Thyroid gland (tissue), 4 donors: ENCODE results near the gene PKD1. TPM values are rescaled to one million over a fixed set of nuclear protein-coding genes. Genes with fewer than 3 reads are reported as not detected.
"Not testable (repeated sequence)": the region's sequence is repeated elsewhere in the genome, so short reads cannot be mapped to it uniquely, and the experiment has no call there.

ENCODE experiments used
- DNase-seq, 2 donors: peaks; one replicate each; pipeline ENCODE4 v3.0.0-alpha.2; 2019
- H3K27ac ChIP-seq, 3 donors: fragments of 200-600 bp; sonication (generic); 1 replicate in 2 of 3; 2 replicates in 1 of 3; pipeline ENCODE4 v1.5.1; 2016 to 2019; ENCODE audit warnings: mild to moderate bottlenecking in 1 of 3, moderate library complexity in 1 of 3
- H3K27me3 ChIP-seq: fragments of 200-600 bp; sonication (generic); one replicate; pipeline ENCODE4 v1.5.1; 2019
- H3K36me3 ChIP-seq, 2 donors: fragments of 200-600 bp; sonication (generic); one replicate each; pipeline ENCODE4 v1.5.1; 2016 to 2019
- H3K4me1 ChIP-seq, 2 donors: fragments of 200-600 bp; sonication (generic); one replicate each; pipeline ENCODE4 v1.5.1; 2017 to 2019
- H3K4me3 ChIP-seq, 3 donors: fragments of 200-600 bp; sonication (generic); replicated peaks in 1 of 3; 1 replicate in 2 of 3; 2 replicates in 1 of 3; pipeline ENCODE4 v1.5.1; 2016; ENCODE audit warnings: mild to moderate bottlenecking in 1 of 3
- H3K9me3 ChIP-seq: fragments of 200-600 bp; sonication (generic); one replicate; pipeline ENCODE4 v1.5.1; 2017
- POLR2A ChIP-seq, 2 donors: fragments of 450-650 bp; IDR thresholded peaks; one replicate each; pipeline ENCODE4 v1.6.1; 2017; ENCODE audit warnings: antibody characterized with exemption in 2 of 2, mild to moderate bottlenecking in 2 of 2, moderate library complexity in 1 of 2
- WGBS, 2 donors: methylation state at CpG; one replicate each; pipeline ENCODE4 v1.1.5; 2017; 5-methylcytosine and 5-hydroxymethylcytosine counted together
- intact Hi-C: fragments of 100-400 bp; cut with DNase I; formaldehyde crosslinking; loops from one replicate; pipeline ENCODE4 v1.15.1; 2023
- total RNA-seq, 4 donors: library from RNA; depleted of rRNA; stranded (reverse); fragments of >200 nt; gene quantifications; one replicate each; pipeline ENCODE4 v1.2.3, GENCODE V29; 2016
- TF ChIP-seq, protein P1 (sequence below), 6 experiments: fragments of 200-600 bp in 3 of 6; fragments of 450-650 bp in 3 of 6; sonication (generic) in 3 of 6; IDR thresholded peaks; one replicate each; pipeline ENCODE4 v1.5.1; 2016 to 2019; ENCODE audit warnings: antibody characterized with exemption in 6 of 6, mild to moderate bottlenecking in 2 of 6, inconsistent platforms in 1 of 6, moderate library complexity in 1 of 6

PKD1 gene
- total RNA-seq, 4 donors from 2014 or later = 66.9 to 153 (median 87.7) TPM

DNA sequence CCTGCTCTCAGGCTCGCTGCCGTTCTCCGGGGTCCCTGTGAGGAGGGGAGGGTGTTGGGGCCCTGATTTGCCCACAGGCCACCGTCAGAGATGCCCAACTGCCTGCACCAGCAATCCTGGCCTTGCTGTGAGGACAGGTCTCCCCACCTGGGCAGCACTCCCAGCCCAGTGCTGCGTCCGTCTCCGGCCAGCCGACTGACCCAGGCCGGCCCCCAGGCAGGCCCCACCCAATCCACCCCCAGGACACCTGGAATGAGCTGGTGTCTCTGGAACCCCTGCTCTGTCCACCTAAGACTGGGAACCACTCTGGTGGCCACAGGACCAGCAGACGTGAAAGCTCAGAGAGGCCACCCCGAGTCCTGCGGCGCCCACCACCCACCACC, 20.1 kb downstream of the PKD1 start:
- intact Hi-C loops = no loop called here
- Histone ChIP-seq H3K27ac (no peak overlapping the region), H3K4me1 (no peaks in the 10 kb centered on the region), H3K4me3 (no peak overlapping the region), H3K36me3 (peaks cover 11 to 17% of the 10 kb centered on the region in 2 donors), H3K9me3 (no peaks in the 10 kb centered on the region), H3K27me3 (no peaks in the 10 kb centered on the region)
- no CpG with 5 or more reads among the region's 13 CpGs for WGBS, 2 donors
- TF ChIP-seq POLR2A (IDR thresholded peaks at IDR 0.05) = no peak
- TF ChIP-seq, protein P1, sequence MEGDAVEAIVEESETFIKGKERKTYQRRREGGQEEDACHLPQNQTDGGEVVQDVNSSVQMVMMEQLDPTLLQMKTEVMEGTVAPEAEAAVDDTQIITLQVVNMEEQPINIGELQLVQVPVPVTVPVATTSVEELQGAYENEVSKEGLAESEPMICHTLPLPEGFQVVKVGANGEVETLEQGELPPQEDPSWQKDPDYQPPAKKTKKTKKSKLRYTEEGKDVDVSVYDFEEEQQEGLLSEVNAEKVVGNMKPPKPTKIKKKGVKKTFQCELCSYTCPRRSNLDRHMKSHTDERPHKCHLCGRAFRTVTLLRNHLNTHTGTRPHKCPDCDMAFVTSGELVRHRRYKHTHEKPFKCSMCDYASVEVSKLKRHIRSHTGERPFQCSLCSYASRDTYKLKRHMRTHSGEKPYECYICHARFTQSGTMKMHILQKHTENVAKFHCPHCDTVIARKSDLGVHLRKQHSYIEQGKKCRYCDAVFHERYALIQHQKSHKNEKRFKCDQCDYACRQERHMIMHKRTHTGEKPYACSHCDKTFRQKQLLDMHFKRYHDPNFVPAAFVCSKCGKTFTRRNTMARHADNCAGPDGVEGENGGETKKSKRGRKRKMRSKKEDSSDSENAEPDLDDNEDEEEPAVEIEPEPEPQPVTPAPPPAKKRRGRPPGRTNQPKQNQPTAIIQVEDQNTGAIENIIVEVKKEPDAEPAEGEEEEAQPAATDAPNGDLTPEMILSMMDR (IDR thresholded peaks at IDR 0.05) = no peak
- DNase-seq = no peak

DNA sequence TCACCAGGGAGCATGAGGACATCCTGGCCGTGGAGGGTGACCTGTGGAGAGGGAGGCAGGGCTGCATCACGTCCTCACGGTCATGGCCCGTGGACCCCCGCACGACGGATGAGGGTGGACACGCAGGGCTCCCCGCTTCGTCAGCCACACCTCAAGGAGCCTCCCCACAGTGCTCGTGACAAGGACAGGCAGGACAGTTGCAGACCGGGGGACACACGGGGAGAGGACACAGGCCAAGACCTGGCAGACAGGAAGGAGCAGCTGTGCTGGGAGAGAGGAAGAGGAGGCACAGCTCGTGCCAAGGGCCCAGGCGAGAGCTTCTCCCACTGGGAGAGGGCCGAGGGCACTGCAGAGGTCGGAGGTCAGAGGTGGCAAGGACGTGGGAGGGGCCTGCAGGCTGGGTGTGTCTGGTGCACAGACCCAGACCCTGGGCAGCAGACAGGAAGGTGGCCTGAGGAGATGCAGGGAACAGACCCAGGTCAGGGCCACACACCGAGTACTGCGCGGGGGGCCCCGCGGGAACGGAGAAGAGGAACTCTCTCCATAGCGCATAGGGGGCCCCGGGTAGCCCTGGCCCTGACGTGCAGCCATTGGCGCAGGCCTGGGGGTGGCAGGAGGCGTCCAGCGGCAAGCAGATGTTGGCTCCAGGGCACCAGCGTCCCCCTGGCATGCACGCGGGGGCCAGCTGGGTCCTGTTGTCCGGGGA, 20.7 kb downstream of the PKD1 start:
- intact Hi-C loops, H3K27me3 ChIP-seq, H3K9me3 ChIP-seq, H3K27ac ChIP-seq, DNase-seq, H3K4me3 ChIP-seq, H3K4me1 ChIP-seq: not testable (repeated sequence)
- WGBS, 2 donors = 89 to 91% methylated on average over 16 to 21 of the region's 34 CpGs
- peaks cover 16 to 18% of the 10 kb centered on the region in 2 donors for H3K36me3 ChIP-seq

DNA sequence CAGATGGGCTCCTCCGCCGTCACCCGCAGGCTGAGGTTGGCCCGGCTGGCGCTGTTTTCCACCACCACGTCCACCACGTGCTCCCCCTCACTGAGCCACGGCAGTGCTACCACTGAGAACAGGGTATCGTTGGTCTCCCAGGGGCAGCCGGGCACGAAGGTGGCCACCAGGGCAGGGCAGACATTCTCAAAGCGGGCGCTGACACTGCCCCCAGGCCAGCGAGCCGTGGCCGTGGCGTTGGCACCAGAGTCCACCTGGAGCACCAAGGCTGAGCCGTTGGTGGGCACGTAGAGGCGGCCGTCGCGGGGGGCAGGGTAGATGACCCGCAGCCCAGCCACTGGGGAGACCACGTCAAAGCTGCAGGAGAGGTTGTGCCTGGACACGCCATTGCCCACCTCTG, 21.5 kb downstream of the PKD1 start:
- DNase-seq, H3K27ac ChIP-seq, H3K4me3 ChIP-seq, H3K9me3 ChIP-seq, H3K27me3 ChIP-seq, intact Hi-C loops, H3K4me1 ChIP-seq: not testable (repeated sequence)
- 93 to 96% methylated on average over 21 to 22 of the region's 26 CpGs for WGBS, 2 donors
- H3K36me3 ChIP-seq = peaks cover 17 to 23% of the 10 kb centered on the region in 2 donors

DNA sequence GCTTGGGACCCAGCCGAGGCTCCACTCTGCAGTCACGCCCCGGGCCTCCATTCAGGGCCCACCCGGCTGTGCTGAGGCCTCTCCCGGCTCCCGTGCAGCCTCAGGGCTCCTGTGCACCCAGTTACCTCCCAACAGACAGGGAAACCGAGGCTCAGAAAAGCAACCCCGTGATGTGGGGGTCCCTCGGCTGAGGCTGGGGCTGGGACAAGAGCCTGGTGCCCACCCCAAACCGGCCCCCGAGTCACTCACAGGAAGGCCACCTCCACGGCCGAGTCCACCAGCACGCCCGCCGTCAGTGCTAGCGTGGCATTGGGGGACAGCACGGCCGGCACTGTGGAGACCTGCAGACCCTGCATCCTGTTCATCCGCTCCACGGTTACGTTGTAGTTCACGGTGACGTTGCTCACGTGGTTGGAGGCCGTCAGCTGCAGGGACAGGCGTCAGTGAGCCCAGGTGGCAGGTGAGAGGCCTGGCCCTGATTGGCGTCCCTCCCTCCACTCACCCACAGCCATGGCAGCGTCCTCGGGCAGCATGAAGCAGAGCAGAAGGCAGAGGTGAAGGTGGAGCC, 23.1 kb downstream of the PKD1 start:
- DNase-seq, H3K4me3 ChIP-seq, intact Hi-C loops, H3K4me1 ChIP-seq, H3K27me3 ChIP-seq, H3K9me3 ChIP-seq, H3K27ac ChIP-seq: not testable (repeated sequence)
- peaks cover 17 to 34% of the 10 kb centered on the region in 2 donors for H3K36me3 ChIP-seq
- 88% methylated on average over 11 of the region's 30 CpGs; no CpG with 5 or more reads in 1 of the 2 donors for WGBS, 2 donors

DNA sequence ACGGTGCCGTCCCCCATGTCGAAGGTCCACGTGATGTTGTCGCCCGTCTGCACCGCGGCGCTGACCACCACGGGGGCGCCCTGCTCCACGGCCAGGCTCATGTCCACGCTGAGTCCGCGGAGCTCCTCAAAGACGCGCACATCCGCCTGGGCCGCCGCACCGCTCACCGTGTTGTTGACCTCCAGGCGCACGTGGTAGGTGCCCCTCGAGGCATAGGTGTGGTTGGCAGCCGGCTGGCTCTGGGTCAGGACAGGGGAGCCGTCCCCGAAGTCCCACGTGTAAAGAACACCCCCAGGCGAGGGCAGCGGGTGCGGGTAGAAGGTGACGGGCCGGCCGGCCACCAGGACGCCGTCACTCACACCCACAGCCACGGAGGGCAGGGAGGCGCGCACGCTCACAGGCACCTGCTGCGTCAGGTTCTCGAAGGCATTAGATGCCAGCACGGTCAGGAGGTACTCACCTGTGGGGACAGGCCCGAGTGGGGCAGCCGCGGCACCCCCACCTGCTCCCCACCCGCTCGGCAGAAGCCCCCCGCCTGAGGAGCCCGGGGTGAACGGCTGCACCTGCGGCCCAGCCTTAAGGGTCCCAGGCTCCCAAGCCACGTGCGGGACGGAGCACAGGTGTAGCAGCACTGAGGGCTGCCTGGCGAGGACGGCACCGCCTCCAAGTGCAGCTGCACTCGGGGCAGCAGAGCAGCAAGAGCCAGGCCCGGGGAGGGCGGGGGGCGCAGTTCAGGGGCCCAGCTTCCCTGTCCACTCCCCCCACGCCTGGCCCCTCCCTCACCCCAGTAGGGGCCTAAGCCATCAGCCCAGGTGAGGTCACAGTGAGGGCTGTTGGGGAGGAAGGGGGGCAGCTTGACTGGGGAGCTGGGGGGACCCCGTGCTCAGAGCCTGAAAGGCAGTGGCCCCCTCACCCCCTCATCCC, 24.0 kb downstream of the PKD1 start:
- H3K36me3 ChIP-seq = peaks cover 17 to 34% of the 10 kb centered on the region in 2 donors
- WGBS, 2 donors = 96 to 98% methylated on average over 12 to 50 of the region's 65 CpGs
- H3K4me3 ChIP-seq, intact Hi-C loops, DNase-seq, H3K9me3 ChIP-seq, H3K4me1 ChIP-seq, H3K27me3 ChIP-seq, H3K27ac ChIP-seq: not testable (repeated sequence)

DNA sequence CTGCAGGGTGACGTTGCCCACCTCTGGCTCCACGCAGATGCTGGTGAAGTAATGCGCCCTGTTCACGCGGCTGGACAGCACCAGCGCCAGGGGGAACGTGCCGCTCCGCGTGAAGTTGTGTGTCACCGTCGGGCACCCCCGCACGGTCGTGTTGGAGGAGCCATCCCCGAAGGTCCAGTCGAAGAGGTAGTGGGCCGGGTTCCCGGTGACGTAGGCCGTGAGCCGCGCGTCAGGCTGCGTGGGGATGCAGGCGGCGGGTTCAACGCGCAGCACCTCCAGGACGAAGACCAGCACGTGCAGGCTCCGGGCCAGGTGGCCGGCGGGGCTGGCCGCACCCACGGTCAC, 24.7 kb downstream of the PKD1 start:
- intact Hi-C loops, H3K4me3 ChIP-seq, DNase-seq, H3K27me3 ChIP-seq, H3K9me3 ChIP-seq, H3K27ac ChIP-seq, H3K4me1 ChIP-seq: not testable (repeated sequence)
- 97% methylated on average over 29 to 36 of the region's 36 CpGs for WGBS, 2 donors
- peaks cover 17 to 37% of the 10 kb centered on the region in 2 donors for H3K36me3 ChIP-seq

DNA sequence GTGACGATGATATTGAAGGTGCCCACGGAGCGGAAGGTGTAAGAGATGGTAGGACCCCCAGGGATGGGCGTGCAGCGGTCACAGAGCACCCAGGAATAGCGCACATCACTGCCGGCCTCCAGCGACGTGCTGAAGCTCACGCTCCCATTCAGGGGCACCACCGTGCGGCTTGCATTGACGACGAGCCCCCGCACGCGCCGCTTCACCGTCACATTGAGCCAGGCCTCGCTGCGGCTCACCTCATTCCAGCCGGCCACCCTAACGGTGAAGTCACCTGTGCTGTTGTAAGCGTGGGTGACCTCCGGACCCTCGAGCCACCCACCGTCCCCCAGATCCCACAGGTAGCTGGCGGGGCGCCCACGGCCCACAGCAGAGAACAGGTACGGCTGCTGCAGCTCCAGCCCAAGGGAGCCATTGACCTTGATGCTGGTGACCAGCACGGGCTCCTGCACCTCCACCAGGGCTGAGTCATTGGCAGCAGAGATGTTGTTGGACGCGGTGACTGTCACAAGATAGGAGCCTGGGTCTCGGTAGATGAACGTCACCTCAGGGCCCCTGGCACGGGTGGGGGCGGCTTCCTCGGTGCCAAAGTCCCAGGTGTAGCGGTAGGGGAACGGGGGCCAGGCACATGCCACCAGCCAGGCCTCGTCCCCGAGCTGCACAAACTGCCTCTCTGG, 25.2 kb downstream of the PKD1 start:
- H3K27ac ChIP-seq, DNase-seq, H3K9me3 ChIP-seq, intact Hi-C loops, H3K4me3 ChIP-seq, H3K27me3 ChIP-seq, H3K4me1 ChIP-seq: not testable (repeated sequence)
- WGBS, 2 donors = 93 to 96% methylated on average over 28 of the region's 43 CpGs
- peaks cover 21 to 41% of the 10 kb centered on the region in 2 donors for H3K36me3 ChIP-seq

DNA sequence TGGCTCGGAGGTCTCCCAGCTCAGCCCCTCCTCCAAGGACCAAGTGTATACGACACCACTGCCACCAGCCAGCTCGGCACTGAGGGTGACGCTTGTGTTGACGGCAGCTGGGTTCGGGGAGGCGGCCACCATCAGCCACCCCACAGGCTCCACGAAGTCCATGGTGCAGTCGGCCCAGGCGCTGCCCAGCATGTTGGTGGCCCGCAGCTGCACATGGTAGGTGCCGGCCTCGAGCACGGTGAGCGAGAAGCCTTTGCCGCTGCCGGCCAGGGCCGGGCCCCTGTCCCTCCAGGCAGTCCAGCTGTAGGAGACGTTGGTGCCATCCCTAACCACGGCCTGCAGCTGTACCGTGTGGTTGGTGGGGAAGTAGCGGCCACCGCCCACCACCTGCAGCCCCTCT, 25.8 kb downstream of the PKD1 start:
- H3K36me3 ChIP-seq = peaks cover 24 to 46% of the 10 kb centered on the region in 2 donors
- H3K27me3 ChIP-seq, H3K9me3 ChIP-seq, H3K4me3 ChIP-seq, H3K4me1 ChIP-seq, H3K27ac ChIP-seq, DNase-seq, intact Hi-C loops: not testable (repeated sequence)
- 100% methylated on average over 3 of the region's 23 CpGs; no CpG with 5 or more reads in 1 of the 2 donors for WGBS, 2 donors

DNA sequence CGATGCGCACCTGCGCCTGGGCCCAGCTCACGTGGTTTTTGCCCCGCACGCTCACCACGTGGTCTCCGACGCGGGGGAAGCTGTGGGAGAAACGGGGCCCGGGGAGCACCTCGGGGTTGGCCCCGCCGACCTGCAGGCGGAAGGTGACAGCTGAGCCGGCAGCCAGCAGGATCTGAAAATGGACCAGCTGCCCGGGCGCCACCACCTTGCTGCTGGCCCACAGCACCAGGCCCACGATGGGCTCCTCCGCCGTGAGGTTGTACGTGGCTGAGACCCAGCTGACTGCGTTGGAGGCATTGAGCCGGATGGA, 26.5 kb downstream of the PKD1 start:
- H3K4me3 ChIP-seq, intact Hi-C loops, H3K27ac ChIP-seq, DNase-seq, H3K4me1 ChIP-seq, H3K27me3 ChIP-seq, H3K9me3 ChIP-seq: not testable (repeated sequence)
- peaks cover 24 to 44% of the 10 kb centered on the region in 2 donors for H3K36me3 ChIP-seq
- 96 to 98% methylated on average over 9 to 25 of the region's 25 CpGs for WGBS, 2 donors

DNA sequence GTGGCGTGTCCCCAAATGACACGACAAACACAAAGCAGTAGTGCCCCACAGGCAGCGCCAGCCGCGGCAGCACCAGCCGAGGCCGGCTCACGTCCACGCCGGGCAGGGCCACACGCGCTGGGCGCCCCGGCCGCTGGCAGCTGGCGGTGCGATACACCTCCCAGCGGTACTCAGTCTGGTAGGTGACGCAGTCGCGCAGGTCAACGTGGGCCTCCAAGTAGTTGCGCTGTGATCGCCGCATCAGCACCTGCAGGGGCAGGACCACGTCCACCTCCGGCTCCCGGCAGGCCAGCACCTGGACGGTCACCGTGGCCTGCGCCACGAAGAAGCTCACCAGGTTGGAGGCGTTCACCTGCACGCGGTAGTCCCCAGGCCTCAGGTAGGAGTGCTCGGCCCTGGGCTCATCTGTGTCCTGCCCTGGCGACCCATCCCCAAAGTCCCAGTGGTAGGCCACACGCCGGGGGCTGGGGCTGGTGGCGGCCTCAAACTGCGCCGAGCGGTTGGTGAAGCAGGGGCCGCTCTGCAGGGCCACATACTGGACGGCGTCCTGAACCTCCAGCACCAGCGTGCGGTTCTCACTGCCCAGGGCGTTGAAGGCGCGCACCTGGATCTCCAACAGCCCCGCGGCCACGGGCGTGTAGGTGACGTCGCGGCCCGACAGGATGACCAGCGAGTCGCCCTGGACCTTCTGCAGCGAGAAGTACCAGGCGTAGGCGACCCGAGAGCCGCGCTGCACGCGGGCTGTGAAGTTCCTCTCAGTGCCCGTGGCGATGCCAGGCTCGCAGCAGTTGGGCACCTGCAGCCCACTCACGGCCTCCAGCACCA, 27.0 kb downstream of the PKD1 start:
- H3K9me3 ChIP-seq, intact Hi-C loops, DNase-seq, H3K4me1 ChIP-seq, H3K27me3 ChIP-seq, H3K4me3 ChIP-seq, H3K27ac ChIP-seq: not testable (repeated sequence)
- WGBS, 2 donors = 95 to 97% methylated on average over 12 to 35 of the region's 73 CpGs
- peaks cover 24 to 41% of the 10 kb centered on the region in 2 donors for H3K36me3 ChIP-seq
